GM21423 (cell line): Measurements from ENCODE around the gene TTC39B.
A peak's percentile ranks its signal among the peaks of the same experiment; 100 is the strongest.
"Not testable (repeated sequence)": the region's sequence is repeated elsewhere in the genome, so short reads cannot be mapped to it uniquely, and the experiment has no call there.

Experiments
- ATAC-seq: cut with Tn5 transposase; IDR thresholded peaks from one replicate; pipeline ENCODE4 v1.9.1; 2021; ENCODE audit warnings: mild to moderate bottlenecking, moderate library complexity; ENCODE audit not compliant: unreplicated experiment

Gene TTC39B

DNA sequence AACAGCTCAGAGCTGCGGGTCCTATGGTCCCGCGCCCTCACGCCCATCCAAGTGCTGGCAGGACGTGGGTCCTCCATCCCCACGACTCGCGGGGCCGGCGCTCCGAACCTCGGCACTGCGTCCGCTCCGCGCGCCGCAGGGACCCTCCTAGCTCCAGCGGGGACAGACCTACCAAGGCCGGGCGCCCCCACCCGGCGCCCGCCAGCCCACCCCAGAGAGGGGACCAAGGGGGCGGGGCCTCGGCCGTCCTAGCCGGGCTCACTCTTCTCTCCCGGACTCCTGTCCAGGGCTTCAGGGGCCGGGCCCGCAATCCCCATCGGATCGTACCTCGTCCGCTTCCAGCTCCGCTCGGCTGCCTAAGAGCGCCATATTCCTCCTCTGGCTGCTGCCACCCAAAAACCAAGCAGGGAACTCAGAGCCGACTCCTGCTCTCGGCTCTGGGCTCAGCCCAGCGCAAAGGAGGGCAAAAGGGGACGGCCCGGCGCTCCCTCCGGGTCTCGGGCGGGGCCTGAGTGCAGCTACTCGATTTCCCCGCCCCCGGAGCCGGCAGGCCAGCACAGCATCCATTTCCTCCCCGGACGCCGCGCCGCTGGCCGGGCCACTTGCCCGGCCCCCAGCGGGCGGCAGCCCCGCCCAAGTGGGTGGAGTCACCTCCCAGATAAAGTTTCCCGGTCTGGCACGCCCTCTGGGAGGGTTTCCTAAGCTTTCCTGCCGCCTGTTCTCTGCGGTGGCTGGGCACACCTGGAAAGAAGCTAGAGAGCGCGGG, at the start of gene TTC39B:
TSS of gene TTC39B (minus strand) at position 460 of the 766 bp plus-strand sequence. CDS start at position 369, 91 bp downstream.
- peak; percentile 94 for ATAC-seq

DNA sequence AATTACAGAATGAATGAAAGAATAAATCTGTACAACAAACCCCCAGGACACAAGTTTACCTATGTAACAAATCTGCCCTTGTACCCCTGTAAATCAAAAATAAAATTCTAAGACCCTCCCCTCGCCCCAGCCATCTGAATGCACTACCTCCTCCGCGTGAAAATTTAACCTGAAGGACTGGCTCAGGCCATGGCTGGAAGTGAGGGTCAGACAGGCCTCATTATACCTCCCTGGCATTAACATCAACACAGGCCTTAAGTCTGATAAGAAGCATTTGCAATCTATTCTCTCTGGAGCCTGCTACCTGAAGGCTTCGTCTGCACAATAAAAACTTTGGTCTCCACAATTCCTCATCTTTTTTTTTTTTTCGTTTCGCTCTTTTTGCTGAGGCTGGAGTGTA, 48.7 kb upstream of the TTC39B start:
- no peak for ATAC-seq

DNA sequence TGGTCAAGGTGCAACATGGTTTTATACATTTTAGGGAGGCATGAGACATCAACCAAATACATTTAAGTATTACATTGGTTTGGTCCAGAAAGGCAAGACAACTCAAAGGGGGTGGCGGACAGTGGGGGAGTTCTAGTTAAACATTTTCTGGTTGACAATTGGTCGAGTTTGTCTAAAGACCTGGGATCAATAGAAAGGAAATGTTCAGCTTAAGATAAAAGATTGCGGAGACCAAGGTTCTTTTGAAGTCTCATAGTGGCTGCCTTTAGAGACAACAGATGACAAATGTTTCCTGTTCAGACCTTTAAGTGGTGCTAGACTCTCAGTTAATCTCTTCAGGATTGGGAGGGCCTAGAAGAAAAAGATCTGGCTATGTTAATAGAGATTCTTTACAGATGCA, 47.7 kb upstream of the TTC39B start:
- ATAC-seq, result no peak

DNA sequence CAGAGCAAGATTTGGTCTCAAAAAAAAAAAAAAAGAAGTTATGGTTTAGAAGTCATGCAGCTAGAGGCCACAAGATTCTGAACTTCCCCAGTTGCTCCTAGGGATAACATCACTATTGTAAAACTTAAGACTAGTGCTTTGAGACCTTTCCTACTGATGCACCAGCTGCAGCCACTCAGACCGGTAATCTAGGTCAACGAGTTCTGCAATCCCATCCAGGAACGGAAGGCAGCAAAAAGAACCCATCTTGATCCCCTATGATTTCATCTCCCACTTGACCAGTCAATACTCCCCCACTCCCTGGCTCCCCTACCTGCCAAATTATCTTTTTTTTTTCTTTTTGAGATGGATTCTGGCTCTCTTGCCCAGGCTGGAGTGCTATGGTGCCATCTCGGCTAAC, 46.9 kb upstream of the TTC39B start:
- no peak for ATAC-seq

DNA sequence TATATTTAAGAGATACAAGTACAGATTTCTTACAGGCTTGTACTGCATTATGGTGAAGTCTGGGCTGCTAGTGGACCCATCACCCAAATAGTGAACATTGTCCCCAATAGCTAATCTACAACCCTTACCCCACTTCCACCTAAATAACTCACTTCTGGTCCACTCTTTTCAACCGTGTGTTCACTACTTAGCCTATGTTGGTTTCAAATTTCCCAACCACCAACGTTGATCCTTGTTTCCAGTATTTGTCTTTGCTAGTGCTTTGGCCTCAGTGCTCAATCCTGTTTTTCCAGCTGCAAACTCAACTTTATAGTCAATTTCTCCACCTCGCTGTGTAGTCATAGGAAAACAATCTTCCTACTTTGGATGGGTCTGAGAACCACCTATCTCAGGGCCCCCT, 45.3 kb upstream of the TTC39B start:
- ATAC-seq, result no peak

DNA sequence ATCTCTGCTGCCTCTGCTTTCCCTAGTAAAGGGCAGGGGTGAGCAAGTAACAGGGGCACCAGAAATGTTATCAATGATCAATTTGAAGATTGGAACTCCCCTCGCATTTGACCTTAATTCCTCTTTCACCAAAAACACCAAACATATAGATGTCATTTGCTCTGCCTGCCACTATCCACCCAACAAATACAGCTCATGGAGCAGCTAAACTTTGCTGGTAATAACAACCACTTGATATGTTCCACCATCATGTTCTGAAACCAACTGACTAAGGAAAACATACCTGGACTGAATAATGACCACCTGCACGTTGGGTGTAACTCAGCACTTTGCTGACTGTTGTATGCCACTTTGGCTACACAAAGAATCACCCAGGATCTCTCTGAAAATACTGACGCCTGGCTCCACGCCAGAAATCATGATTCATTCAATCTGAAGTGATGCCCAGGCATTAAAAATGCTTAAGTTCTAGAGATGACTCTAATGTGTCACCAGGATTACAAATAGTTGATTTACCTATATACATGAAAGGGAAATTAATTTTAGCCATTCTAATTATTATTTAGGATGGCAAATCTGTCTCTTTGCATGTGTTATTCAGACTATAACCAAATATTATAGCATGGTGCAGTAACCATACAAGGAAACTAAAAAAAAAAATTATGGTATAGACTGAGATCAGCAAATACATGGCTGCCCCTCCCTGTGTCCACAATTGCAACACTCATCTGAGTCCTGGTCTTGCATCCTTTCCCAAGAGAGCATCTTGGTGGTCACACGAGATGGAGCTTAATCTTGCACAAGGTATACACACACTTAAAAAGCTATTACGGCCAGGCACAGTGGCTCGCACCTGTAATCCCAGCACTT, 43.1 kb upstream of the TTC39B start:
- no peak for ATAC-seq

DNA sequence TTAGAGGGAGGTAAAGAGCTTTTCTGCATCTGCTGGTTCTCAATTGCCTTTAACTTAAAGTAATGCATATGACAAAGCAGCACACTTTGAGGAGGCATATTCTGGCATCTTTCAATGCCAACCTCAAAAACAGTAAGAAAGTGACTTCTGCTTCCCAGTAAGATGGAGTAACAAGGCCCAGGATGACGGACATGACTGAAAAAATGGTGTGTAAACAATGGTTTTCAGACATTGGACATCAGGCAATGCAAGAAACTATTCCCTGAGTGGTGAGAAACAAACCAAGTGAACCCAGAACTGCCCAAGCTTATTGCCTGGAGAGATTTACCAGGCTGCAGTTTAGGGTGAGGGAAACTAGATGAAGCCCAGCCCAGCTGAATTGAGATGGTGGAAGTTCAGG, 39.8 kb upstream of the TTC39B start:
- ATAC-seq, result no peak

DNA sequence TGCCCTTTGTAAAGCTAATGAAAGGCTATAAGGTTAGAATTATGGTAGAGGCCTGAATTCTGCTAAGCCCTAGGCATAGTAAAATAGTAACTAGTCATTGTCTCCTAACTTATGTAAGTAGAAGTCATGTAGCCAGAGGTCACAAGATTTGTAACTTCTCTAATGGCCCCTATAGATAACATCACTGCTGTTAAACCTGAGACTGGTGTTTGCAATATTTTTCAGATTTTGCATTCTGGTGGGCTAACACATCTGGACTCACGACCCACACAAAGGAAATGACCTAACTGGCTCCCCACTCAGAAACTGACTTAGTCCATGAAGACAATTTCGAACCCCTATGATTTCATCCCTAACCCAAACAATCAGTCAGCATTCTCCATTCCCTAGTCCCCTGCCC, 37.2 kb upstream of the TTC39B start:
- ATAC-seq, result no peak

DNA sequence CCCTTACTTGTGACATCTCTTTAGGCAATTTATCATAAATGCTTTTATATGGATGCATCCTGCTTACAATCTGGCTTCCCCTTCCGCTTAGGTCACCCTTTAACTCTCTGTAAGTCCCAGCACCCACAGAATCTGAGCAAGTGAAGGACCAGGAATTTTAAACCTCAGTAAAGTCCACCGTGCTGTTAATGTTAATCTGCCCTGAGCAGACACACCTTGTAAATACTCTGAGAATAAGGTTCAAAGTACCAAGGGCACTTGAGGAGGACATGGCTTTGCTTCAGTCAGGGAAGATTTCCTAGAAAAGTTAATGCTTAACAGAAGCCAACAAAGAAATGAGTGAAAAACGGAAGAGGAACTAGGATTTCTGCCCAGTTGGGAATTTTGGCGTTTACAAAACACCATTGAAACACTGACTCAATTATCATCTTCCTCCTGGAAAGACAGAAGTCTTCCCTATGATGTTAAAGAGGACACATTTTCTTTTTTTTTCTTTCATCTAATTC, 26.4 kb upstream of the TTC39B start:
- no peak for ATAC-seq

DNA sequence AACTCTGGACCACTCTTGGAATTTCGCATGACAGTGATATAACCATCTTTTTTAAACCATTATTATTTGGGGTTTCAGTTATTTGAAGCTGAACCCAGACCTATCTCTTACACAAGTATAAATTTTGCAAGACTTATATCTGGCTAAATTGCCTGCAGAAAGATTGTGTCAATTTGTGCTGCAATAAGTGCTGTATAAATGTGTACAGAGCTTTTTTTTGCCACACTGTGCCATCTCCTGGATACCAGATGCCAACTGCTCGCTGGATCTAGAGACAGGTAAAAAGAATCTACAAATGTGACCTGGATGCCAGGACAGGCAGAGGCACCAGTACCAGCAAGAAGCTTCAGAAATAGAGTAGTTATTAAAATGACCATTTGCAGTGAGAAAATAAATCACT, 25.9 kb upstream of the TTC39B start:
- no peak for ATAC-seq

DNA sequence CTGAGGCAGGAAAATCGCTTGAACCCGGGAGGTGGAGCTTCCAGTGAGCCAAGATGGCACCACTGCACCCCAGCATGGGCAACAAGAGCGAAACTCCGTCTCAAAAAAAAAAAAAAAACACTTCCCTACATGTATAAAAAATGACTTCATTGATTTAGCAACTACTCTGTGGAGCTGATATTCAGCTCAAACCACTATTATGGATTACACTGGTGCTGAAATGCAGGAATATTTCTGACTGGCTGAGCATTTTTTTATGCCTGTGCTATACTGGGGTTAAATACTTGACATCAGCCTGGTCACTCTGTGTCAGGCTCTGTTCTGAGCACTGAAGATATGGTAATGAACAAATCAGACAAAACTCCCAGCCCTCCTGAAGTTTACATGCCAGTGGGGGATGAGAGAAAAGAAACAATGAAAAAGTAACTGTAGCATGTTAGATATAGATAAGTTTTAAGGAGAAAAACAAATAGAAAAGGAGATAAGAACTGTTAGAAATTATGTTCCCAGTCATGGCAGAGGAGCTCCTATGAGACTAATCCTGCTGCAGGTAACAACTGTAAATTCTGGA, 22.6 kb upstream of the TTC39B start:
- ATAC-seq, result no peak

DNA sequence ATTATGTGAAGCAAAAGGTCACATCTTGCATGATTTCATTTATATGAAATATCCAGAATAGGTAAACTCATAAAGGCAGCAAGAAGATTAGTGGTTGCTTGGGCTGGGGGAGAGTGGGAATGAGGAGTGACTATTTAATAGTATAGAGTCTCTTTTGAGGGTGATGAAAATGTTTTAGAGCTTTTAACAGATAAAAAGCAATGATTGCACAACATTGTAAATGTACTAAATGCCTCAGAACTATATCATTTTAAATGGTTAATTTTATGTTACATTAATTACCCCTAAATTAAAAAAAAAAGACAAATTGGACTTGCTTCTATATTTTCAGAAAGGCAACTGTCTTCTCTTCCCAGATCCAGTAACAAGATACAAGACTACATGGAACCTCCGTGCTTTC, 21.9 kb upstream of the TTC39B start:
- ATAC-seq, result no peak

DNA sequence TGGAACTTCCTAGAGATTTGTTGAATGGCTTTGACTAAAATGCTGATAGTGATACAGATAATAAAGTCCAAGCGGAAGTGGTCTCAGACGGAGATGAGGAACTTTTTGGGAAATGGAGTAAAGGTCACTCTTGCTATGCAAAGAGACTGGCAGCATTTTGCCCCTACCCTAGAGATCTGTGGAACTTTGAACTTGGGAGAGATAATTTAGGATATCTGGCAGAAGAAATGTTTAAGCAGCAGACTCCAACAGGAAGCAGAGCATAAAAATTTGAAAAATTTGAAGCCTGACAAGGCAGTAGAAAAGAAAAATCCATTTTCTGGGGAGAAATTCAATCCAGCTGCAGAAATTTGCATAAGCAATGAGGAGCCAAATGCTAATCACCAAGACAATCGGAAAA, 15.7 kb upstream of the TTC39B start:
- ATAC-seq, result not testable (repeated sequence)

DNA sequence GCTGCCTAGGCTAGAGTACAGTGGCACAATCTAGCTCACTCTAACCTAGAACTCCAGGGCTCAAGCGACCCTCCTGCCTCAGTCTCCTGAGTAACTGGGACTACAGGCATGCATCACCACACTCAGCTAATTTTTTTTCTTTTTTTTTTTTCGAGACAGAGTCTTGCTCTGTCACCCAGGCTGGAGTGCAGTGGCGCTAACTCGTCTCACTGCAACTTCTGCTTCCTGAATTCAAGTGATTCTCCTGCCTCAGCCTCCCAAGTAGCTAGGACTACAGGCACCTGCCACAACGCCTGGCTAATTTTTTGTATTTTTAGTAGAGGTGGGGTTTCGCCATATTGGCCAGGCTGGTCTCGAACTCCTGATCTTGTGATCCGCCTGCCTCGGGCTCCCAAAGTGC, 12.6 kb upstream of the TTC39B start:
- not testable (repeated sequence) for ATAC-seq

DNA sequence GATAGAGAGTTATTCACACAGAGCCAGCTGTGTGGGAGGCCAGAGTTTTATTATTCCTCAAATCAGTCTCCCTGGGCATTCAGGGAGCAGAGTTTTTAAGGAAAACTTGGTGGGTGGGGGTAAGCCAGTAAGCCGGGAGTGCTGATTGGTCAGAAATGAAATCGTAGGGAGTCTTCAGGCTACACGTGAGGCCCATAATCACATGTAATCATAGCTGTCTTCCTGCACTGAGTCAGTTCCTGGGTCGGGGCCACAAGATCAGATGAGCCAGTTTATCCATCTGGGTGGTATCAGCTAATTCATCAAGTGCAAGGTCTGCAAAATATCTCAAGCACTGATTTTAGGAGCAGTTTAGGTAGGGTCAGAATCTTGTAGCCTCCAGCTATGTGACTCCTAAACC, 10.8 kb upstream of the TTC39B start:
- ATAC-seq, result no peak

DNA sequence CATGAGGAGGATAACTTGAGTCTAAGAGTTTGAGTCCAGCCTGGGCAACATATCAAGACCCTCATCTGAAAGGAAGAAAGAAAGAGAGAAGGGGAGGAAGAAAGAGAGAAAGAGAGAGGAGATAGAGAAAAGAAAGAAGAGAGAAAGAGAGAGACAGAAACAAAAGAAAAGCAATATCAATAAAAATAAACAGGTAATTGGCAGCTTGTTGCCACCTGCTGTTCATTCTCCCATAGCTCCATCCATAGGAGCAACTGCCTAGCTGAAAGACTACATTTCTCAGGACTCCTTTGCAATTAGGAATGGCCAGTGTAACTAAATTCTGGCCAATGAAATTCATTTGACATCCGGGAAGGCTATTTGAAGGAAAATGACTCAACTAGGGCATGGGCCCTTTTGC, 4.6 kb upstream of the TTC39B start:
- no peak for ATAC-seq

DNA sequence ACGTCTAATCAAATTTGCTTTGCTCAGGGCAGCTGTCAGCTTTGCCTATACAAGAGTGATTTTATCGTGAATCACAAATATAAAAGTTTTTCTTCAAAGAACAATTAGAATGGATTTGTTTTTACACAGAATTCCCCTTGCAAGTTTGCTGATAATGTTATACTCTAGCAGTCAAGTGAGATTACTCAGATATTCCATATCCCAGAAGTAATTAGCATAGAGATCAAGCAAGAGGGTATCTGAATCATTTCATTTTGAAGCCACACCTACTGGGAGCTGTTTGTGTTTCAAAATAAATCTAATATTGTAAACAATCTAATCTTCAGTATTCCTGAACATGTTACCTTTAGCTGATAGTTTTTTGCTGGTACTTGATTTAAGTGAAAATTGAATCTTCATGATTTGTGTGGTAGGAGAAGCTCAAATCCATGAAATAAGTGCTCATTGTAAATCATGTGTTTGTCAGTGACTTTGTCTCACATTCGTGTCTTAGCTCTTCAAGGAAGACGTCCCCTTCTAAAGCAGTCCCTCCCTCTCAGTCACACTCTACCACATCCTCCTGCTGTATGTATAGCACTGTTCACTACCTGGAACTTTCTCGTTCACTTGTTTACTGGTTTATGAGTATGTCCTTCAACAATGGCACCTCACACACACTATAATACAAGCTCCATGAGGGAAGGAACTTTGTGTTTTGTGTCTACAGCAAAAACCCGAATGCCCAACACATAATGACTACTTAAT, 3.3 kb upstream of the TTC39B start:
- ATAC-seq, result no peak

DNA sequence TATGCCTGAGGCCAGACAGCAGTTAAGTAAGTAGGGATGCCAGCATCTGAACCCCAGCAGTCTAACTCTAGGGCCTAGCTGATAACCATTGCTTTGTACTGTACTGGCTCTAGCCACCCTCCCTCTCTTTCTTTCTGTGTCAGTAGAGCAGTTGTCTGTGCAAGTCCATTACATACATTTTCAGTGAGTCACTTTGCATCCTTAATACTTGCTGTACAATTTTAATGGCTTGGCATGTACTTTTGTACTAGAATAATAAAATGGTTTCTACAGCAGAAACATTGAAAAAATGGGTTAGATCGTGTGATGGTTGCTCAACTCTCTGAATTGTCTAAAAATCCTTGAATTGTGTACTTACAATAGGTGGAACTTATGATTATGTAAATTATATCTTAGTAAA, 1.5 kb upstream of the TTC39B start:
- no peak for ATAC-seq

DNA sequence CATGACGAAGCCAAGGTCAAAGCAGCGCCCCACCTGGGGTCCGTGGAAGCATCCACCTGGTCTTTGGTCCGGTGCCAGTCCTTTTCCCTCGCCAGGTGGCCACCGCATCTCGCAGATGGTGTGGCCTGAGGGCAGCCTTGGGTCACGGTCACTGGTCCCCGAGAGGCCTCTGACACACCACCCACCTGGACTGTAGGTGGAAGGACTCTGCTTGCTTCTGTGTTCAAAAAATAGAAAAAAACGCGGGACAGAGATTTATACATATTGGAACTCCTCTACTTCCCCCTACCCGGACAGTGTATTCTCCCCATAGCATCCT, 466 bp upstream of the TTC39B start:
- ATAC-seq, result peak; percentile 18

DNA sequence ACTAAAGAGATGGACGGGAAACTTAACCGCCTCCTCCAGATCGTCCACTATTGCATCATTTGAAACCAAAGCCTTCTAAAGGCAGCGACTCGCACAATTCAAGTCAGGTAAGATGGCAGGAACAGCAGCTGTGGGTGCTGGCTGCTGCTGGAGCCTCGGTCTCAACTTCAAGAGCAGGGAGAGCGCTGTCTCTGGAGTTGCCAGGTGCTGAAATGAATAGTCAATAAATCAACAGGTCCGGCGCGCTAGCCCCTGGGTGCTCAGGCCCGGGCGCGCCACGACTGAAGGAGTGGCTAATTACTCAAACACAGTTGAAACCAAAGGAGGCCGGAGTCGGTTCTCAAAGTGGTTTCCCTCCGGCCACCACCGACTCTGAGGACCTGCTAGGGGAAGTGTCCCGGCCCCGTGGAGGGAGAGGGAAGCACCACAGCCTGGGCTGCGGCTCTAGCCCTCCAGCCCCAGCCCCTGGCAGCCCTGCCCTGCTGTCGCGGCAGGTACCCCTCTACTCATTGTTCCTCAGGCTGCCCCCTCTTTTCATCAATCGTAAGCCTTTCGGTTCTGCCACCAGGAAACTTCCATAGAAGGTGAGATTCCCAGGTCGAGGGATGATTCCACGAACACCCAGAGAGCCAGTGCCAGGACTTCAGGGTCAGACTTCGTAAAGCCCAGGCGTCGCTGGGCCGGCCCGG, 804 bp downstream of the TTC39B start:
- peak; percentile 20 for ATAC-seq

DNA sequence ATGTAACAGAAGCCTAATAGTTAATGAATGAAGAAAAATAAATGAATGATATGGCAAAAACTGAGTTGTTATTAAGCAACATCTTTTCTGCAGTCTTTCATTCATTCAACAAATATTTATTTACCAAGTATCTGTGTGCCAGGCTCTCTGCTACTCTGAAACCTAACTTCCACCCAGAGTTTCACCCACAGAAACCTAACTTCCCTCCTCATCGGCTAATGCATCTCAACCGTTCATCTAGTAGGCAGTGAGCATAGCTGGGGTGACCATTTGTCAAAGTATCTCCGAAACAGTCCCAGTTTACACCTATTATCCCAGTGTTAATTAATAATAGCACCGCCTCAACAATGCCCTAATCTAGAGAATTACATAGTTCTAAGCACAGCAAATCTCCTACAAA, 1.5 kb downstream of the TTC39B start:
- no peak for ATAC-seq
